Measurements from ENCODE around the gene TCIRG1. TPM values are rescaled to one million over a fixed set of nuclear protein-coding genes. Genes with fewer than 3 reads are reported as not detected.

TCIRG1 gene
- total and polyA plus RNA-seq, 2 experiments from 2014 or later = 77.4 to 125 TPM

GRCh38 chr11:67999201-67999629 is 39.6 kb upstream of the TCIRG1 start:
- DNase-seq (ENCODE audit: low spot score) = no peak
- no peaks in the 10 kb centered on the region for H3K27me3 ChIP-seq
- H2AFZ ChIP-seq = no peak overlapping the region
- WGBS (ENCODE audit: low lambda C conversion rate, missing lambda C conversion rate) = 97% methylated on average over 13 of the region's 13 CpGs
- H3K4me1 ChIP-seq (ENCODE audit: insufficient read depth) = no peaks in the 10 kb centered on the region
- H3K27ac ChIP-seq = no peak overlapping the region
- H3K9me2 ChIP-seq (replicated peaks; ENCODE audit: insufficient read depth) = no peaks in the 10 kb centered on the region
- no peak overlapping the region for H3K4me2 ChIP-seq
- no peaks in the 10 kb centered on the region for H4K20me1 ChIP-seq (ENCODE audit: insufficient read depth, poor library complexity, severe bottlenecking)
- H3K79me2 ChIP-seq = no peaks in the 10 kb centered on the region
- H3K36me3 ChIP-seq (replicated peaks; ENCODE audit: insufficient read depth, low read depth) = no peaks in the 10 kb centered on the region
- H3K4me3 ChIP-seq = no peak overlapping the region
- TF ChIP-seq EZH2phosphoT487 (IDR thresholded peaks at IDR 0.05; ENCODE audit: low read depth, severe bottlenecking, unreplicated experiment) (no peak), CTCF (IDR thresholded peaks at IDR 0.05; ENCODE audit: poor library complexity) (no peak), EZH2 (IDR thresholded peaks at IDR 0.05; ENCODE audit: borderline replicate concordance) (no peak)
- no peaks in the 10 kb centered on the region for H3K9me3 ChIP-seq (ENCODE audit: low read depth)

DNA sequence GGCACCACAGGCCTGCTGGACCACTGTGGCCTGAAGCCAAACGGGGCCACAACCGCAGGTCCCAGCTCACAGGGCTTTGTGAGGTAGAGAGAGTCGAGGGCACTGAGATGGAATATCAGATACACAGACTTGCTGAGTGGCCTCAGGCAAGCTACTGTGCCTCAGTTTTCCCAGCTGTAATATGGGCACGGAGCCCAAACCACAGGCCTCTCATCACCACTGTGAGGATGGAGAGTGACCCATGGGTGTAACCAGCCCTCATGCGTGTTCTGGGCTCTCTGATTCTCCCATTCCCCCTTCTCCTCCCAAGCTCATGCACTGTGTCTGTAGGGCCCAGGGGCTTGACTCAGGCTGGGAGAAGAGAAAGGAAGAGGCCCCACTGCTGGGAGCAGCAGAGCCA is 39.1 kb upstream of the TCIRG1 start:
- H3K79me2 ChIP-seq = no peaks in the 10 kb centered on the region
- H3K36me3 ChIP-seq (replicated peaks; ENCODE audit: insufficient read depth, low read depth) = no peaks in the 10 kb centered on the region
- no peaks in the 10 kb centered on the region for H3K9me3 ChIP-seq (ENCODE audit: low read depth)
- H3K27ac ChIP-seq = no peak overlapping the region
- no peak overlapping the region for H3K4me2 ChIP-seq
- H3K9me2 ChIP-seq (replicated peaks; ENCODE audit: insufficient read depth) = no peaks in the 10 kb centered on the region
- H2AFZ ChIP-seq = no peak overlapping the region
- no peaks in the 10 kb centered on the region for H3K27me3 ChIP-seq
- no peak overlapping the region for H3K4me3 ChIP-seq
- TF ChIP-seq CTCF (IDR thresholded peaks at IDR 0.05; ENCODE audit: poor library complexity) (no peak), EZH2phosphoT487 (IDR thresholded peaks at IDR 0.05; ENCODE audit: low read depth, severe bottlenecking, unreplicated experiment) (no peak), EZH2 (IDR thresholded peaks at IDR 0.05; ENCODE audit: borderline replicate concordance) (no peak)
- no peaks in the 10 kb centered on the region for H4K20me1 ChIP-seq (ENCODE audit: insufficient read depth, poor library complexity, severe bottlenecking)
- no peaks in the 10 kb centered on the region for H3K4me1 ChIP-seq (ENCODE audit: insufficient read depth)
- 95% methylated on average over 5 of the region's 5 CpGs for WGBS (ENCODE audit: low lambda C conversion rate, missing lambda C conversion rate)
- DNase-seq (ENCODE audit: low spot score) = no peak

DNA sequence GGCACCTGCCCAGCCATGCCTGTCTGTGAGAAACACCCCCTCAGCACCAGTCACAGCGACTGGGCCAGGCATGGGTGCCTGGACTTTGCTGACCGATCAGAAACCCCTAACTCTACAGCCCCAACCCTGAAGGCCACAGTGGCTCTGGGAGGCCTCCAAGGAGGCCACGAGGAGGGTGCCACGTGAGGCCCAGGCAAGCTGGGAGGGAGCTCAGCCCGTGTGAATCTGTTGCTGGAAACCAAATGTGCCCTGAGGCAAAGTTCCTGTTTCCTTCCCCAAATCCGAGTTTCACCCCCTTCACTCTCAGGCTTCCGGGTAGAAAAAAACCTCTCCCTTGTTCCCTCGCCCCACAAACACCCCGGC is 36.3 kb upstream of the TCIRG1 start:
- Histone ChIP-seq H4K20me1 (ENCODE audit: insufficient read depth, poor library complexity, severe bottlenecking) (no peaks in the 10 kb centered on the region), H3K27me3 (no peaks in the 10 kb centered on the region), H3K9me2 (replicated peaks; ENCODE audit: insufficient read depth) (no peaks in the 10 kb centered on the region), H3K4me3 (no peak overlapping the region), H2AFZ (no peak overlapping the region), H3K79me2 (no peaks in the 10 kb centered on the region), H3K4me2 (peak overlapping the region; percentile 99), H3K4me1 (ENCODE audit: insufficient read depth) (no peaks in the 10 kb centered on the region), H3K36me3 (replicated peaks; ENCODE audit: insufficient read depth, low read depth) (no peaks in the 10 kb centered on the region), H3K9me3 (ENCODE audit: low read depth) (no peaks in the 10 kb centered on the region), H3K27ac (no peak overlapping the region)
- 78% methylated on average over 9 of the region's 9 CpGs for WGBS (ENCODE audit: low lambda C conversion rate, missing lambda C conversion rate)
- TF ChIP-seq CTCF (IDR thresholded peaks at IDR 0.05; ENCODE audit: poor library complexity) (no peak), EZH2 (IDR thresholded peaks at IDR 0.05; ENCODE audit: borderline replicate concordance) (no peak), EZH2phosphoT487 (IDR thresholded peaks at IDR 0.05; ENCODE audit: low read depth, severe bottlenecking, unreplicated experiment) (no peak)
- DNase-seq (ENCODE audit: low spot score) = no peak

All from hepatocyte (in vitro differentiated cells).